Bronchial epithelial cell (primary cell): ENCODE results near the gene GLIS1. TPM values are rescaled to one million over a fixed set of nuclear protein-coding genes. Genes with fewer than 3 reads are reported as not detected.

Experiments used
- DNase-seq: peaks from one replicate; pipeline ENCODE4 v3.0.0-alpha.2; 2010; ENCODE audit warnings: low read depth
- FAIRE-seq: peaks from 2 replicates; lab custom pipeline; 2011; peaks lifted over from hg19 to GRCh38; lab: Jason Lieb, UNC
- H3K27me3 ChIP-seq: 2 replicates; pipeline ENCODE4 v1.5.1; 2011; ENCODE audit warnings: low read length; ENCODE audit not compliant: control insufficient read depth, insufficient read depth
- H3K36me3 ChIP-seq: 2 replicates; pipeline ENCODE4 v1.5.1; 2011; ENCODE audit warnings: low read length; ENCODE audit not compliant: control insufficient read depth, insufficient read depth
- H3K4me3 ChIP-seq: 2 replicates; pipeline ENCODE4 v1.5.1; 2011; ENCODE audit warnings: mild to moderate bottlenecking, low read depth, low read length, control low read depth
- CTCF ChIP-seq: IDR thresholded peaks from 2 replicates; pipeline ENCODE4 v1.5.1; 2011; ENCODE audit warnings: mild to moderate bottlenecking, moderate library complexity, low read length, control low read depth, inconsistent platforms; ENCODE audit not compliant: insufficient read depth, severe bottlenecking
- total RNA-seq: library from RNA; depleted of rRNA; stranded (reverse); fragments of >200 nt; gene quantifications from 2 replicates; pipeline ENCODE4 v1.2.1, GENCODE V29; 2014

The GLIS1 gene
- total RNA-seq, 1 donor from 2014 or later: under 0.01 TPM

- Histone ChIP-seq H3K36me3 (no peaks in the 10 kb centered on the region), H3K27me3 (no peaks in the 10 kb centered on the region), H3K4me3 (no peak overlapping the region)
- FAIRE-seq: no peak
- peak; percentile 72 for TF ChIP-seq CTCF
- DNase-seq: peak; percentile 51
These were observed 268.8 kb downstream of the GLIS1 start for GRCh38 chr1:53470155-53470554.

GRCh38 chr1:53469373-53469772, 269.6 kb downstream of the GLIS1 start:
- FAIRE-seq: no peak
- no peak overlapping the region for H3K4me3 ChIP-seq

GRCh38 chr1:53468374-53468773, 270.6 kb downstream of the GLIS1 start:
- no peak for DNase-seq
- no peak for TF ChIP-seq CTCF
- Histone ChIP-seq H3K36me3 (no peaks in the 10 kb centered on the region), H3K4me3 (no peak overlapping the region), H3K27me3 (peaks cover 3% of the 10 kb centered on the region)
- no peak for FAIRE-seq

More at GRCh38 chr1:53469373-53469772, 269.6 kb downstream of the GLIS1 start:
- Histone ChIP-seq H3K36me3 (no peaks in the 10 kb centered on the region), H3K27me3 (no peaks in the 10 kb centered on the region)
- no peak for TF ChIP-seq CTCF
- DNase-seq: no peak

GRCh38 chr1:53467391-53467790, 271.6 kb downstream of the GLIS1 start:
- TF ChIP-seq CTCF: no peak
- FAIRE-seq (no peak), DNase-seq (no peak)
- H3K27me3 ChIP-seq: peaks cover 3% of the 10 kb centered on the region
- H3K36me3 ChIP-seq: no peaks in the 10 kb centered on the region
- H3K4me3 ChIP-seq: no peak overlapping the region

- DNase-seq: no peak
- no peak for TF ChIP-seq CTCF
- Histone ChIP-seq H3K27me3 (peaks cover 3% of the 10 kb centered on the region), H3K4me3 (no peak overlapping the region), H3K36me3 (no peaks in the 10 kb centered on the region)
- no peak for FAIRE-seq
These were observed 273.7 kb downstream of the GLIS1 start for GRCh38 chr1:53465023-53465957.
